IMR-90 (cell line): ENCODE data around the gene CEBPB. TPM values are rescaled to one million over a fixed set of nuclear protein-coding genes. Genes with fewer than 3 reads are reported as not detected.

Experiments used
- ATAC-seq: fragments of 200-7000 bp; cut with Tn5 transposase; 2 replicates; pipeline ENCODE4 v1.9.1; 2020; ENCODE audit warnings: low read depth, mild to moderate bottlenecking, moderate library complexity
- BruUV-seq: library from RNA; stranded (reverse); fragments of 400-500 nt; replicated peaks from 2 replicates; lab custom pipeline; 2021; lab: Mats Ljungman, UMichigan
- CTCF ChIA-PET: fragments of 300-600 bp; formaldehyde crosslinking; extraction: SDS; loops from one replicate; lab custom pipeline; 2021; ENCODE audit warnings: antibody characterized with exemption; lab: Yijun Ruan, JAX
- POLR2A ChIA-PET: fragments of 300-600 bp; sonication (Branson Sonifier 250); formaldehyde crosslinking; loops from one replicate; lab custom pipeline; 2022; ENCODE audit warnings: antibody characterized with exemption; ENCODE audit not compliant: unreplicated experiment; lab: Charles Lee
- DNase-seq: peaks from one replicate; pipeline ENCODE4 v3.0.0; 2013
- H2AFZ ChIP-seq: replicated peaks from 2 replicates; pipeline ENCODE3; 2013; ENCODE audit warnings: low read length, mild to moderate bottlenecking; ENCODE audit not compliant: poor library complexity
- H2AK5ac ChIP-seq: 2 replicates; pipeline ENCODE4 v1.6.1; 2013; ENCODE audit warnings: low read depth, low read length, inconsistent platforms
- H2AK9ac ChIP-seq: replicated peaks from 2 replicates; pipeline ENCODE3; 2013; ENCODE audit warnings: mild to moderate bottlenecking, low read depth, low read length, moderate library complexity; ENCODE audit not compliant: poor library complexity
- H2BK120ac ChIP-seq: 2 replicates; pipeline ENCODE4 v1.6.1; 2013; ENCODE audit warnings: low read depth, low read length, inconsistent platforms
- H2BK15ac ChIP-seq: 3 replicates; pipeline ENCODE4 v1.6.1; 2013; ENCODE audit warnings: low read depth, low read length, inconsistent platforms
- H2BK20ac ChIP-seq: 2 replicates; pipeline ENCODE4 v1.6.1; 2013; ENCODE audit warnings: low read depth, mild to moderate bottlenecking, inconsistent platforms, low read length, moderate library complexity
- H2BK5ac ChIP-seq: 2 replicates; pipeline ENCODE4 v1.6.1; 2013; ENCODE audit warnings: mild to moderate bottlenecking, low read depth, low read length, inconsistent platforms; ENCODE audit not compliant: poor library complexity, severe bottlenecking
- H3K14ac ChIP-seq: replicated peaks from 2 replicates; pipeline ENCODE4 v1.6.1; 2013; ENCODE audit warnings: low read depth, low read length, inconsistent platforms
- H3K18ac ChIP-seq: 2 replicates; pipeline ENCODE4 v1.6.1; 2013; ENCODE audit warnings: low read depth, low read length, control low read depth
- H3K23ac ChIP-seq: 2 replicates; pipeline ENCODE4 v1.6.1; 2013; ENCODE audit warnings: low read depth, low read length, inconsistent platforms
- H3K27ac ChIP-seq: 2 replicates; pipeline ENCODE4 v1.5.1; 2013; ENCODE audit warnings: mild to moderate bottlenecking, control low read depth, low read length; ENCODE audit not compliant: insufficient read depth
- H3K27me3 ChIP-seq: 2 replicates; pipeline ENCODE4 v1.6.1; 2013; ENCODE audit warnings: low read length; ENCODE audit not compliant: control insufficient read depth, insufficient read depth
- H3K36me3 ChIP-seq: 2 replicates; pipeline ENCODE4 v1.6.1; 2013; ENCODE audit warnings: low read length, mixed read lengths; ENCODE audit not compliant: control insufficient read depth, insufficient read depth
- H3K4ac ChIP-seq: 2 replicates; pipeline ENCODE4 v1.6.1; 2013; ENCODE audit warnings: low read depth, low read length, inconsistent platforms
- H3K4me1 ChIP-seq: 2 replicates; pipeline ENCODE4 v1.6.1; 2013; ENCODE audit warnings: low read length, mixed read lengths; ENCODE audit not compliant: control insufficient read depth, insufficient read depth
- H3K4me2 ChIP-seq: 2 replicates; pipeline ENCODE4 v1.6.1; 2013; ENCODE audit warnings: low read depth, mild to moderate bottlenecking, control low read depth, low read length, moderate library complexity
- H3K4me3 ChIP-seq: 2 replicates; pipeline ENCODE4 v1.5.1; 2013; ENCODE audit warnings: low read depth, mild to moderate bottlenecking, control low read depth, low read length, moderate library complexity; ENCODE audit not compliant: insufficient read depth
- H3K56ac ChIP-seq: 2 replicates; pipeline ENCODE4 v1.6.1; 2013; ENCODE audit warnings: low read length, inconsistent platforms; ENCODE audit not compliant: insufficient read depth; ENCODE audit errors: extremely low read depth
- H3K79me1 ChIP-seq, 2 experiments: 2 replicates each; pipeline ENCODE4 v1.6.1; 2013; ENCODE audit warnings: low read length in 2 of 2, inconsistent platforms in 1 of 2, low read depth in 1 of 2
- H3K9ac ChIP-seq: 2 replicates; pipeline ENCODE4 v1.6.1; 2013; ENCODE audit warnings: low read depth, low read length, control low read depth
- H3K9me1 ChIP-seq: 2 replicates; pipeline ENCODE4 v1.6.1; 2013; ENCODE audit warnings: low read length, inconsistent platforms; ENCODE audit not compliant: insufficient read depth
- H3K9me3 ChIP-seq: 2 replicates; pipeline ENCODE4 v1.6.1; 2013; ENCODE audit warnings: low read length; ENCODE audit not compliant: control insufficient read depth, insufficient read depth
- H4K20me1 ChIP-seq: 2 replicates; pipeline ENCODE4 v1.6.1; 2013; ENCODE audit warnings: low read length, inconsistent platforms; ENCODE audit not compliant: insufficient read depth
- H4K5ac ChIP-seq: 2 replicates; pipeline ENCODE4 v1.6.1; 2013; ENCODE audit warnings: mild to moderate bottlenecking, low read depth, low read length, control low read depth
- H4K8ac ChIP-seq, 2 experiments: 2 replicates each; pipeline ENCODE4 v1.6.1; 2013; ENCODE audit warnings: low read depth in 2 of 2, low read length in 2 of 2, control low read depth in 1 of 2, inconsistent platforms in 1 of 2
- H4K91ac ChIP-seq: 2 replicates; pipeline ENCODE4 v1.6.1; 2013; ENCODE audit warnings: low read depth, low read length, inconsistent platforms; ENCODE audit not compliant: insufficient read depth
- BHLHE40 ChIP-seq: fragments of 150-350 bp; IDR thresholded peaks from 2 replicates; pipeline ENCODE4 v1.6.1; 2016; ENCODE audit warnings: mild to moderate bottlenecking, low read depth, low read length
- CHD1 ChIP-seq: IDR thresholded peaks from 2 replicates; pipeline ENCODE4 v1.6.1; 2012; ENCODE audit warnings: low read depth, low read length, improper control_type of control experiment
- CTCF ChIP-seq: conservative IDR thresholded peaks from 2 replicates; pipeline ENCODE4 v1.5.1; 2012; ENCODE audit warnings: mild to moderate bottlenecking, low read depth, low read length, improper control_type of control experiment
- MAFK ChIP-seq: IDR thresholded peaks from 2 replicates; pipeline ENCODE4 v1.6.1; 2012; ENCODE audit warnings: low read depth, low read length, improper control_type of control experiment
- POLR2A ChIP-seq: IDR thresholded peaks from 2 replicates; pipeline ENCODE4 v1.6.1; 2012; ENCODE audit warnings: mild to moderate bottlenecking, low read depth, low read length
- RAD21 ChIP-seq: IDR thresholded peaks from 2 replicates; pipeline ENCODE4 v1.6.1; 2012; ENCODE audit warnings: low read length, improper control_type of control experiment
- RCOR1 ChIP-seq: IDR thresholded peaks from 2 replicates; pipeline ENCODE4 v1.6.1; 2012; ENCODE audit warnings: mild to moderate bottlenecking, low read length, improper control_type of control experiment; ENCODE audit not compliant: insufficient replicate concordance
- WGBS, 2 experiments: methylation state at CpG; one replicate each; pipeline versions ENCODE4 v1.1.5 to v1.1.7; 2013; ENCODE audit warnings: missing lambda C conversion rate in 2 of 2; ENCODE audit not compliant: insufficient read length in 1 of 2; ENCODE audit errors: extremely low coverage in 2 of 2; 5-methylcytosine and 5-hydroxymethylcytosine counted together
- dilution Hi-C: fragments of 300-500 bp; cut with HindIII; formaldehyde crosslinking; loops from one replicate; pipeline ENCODE4 v1.14.3; 2018; ENCODE audit warnings: low sequenced_read_pairs; ENCODE audit not compliant: unreplicated experiment
- in situ Hi-C: fragments of 300-500 bp; cut with MboI; formaldehyde crosslinking; loops from 3 replicates; pipeline ENCODE4 v1.14.3; 2019; ENCODE audit warnings: low sequenced_read_pairs, inconsistent platforms, mixed read lengths
- intact Hi-C: fragments of 100-400 bp; cut with micrococcal nuclease; formaldehyde crosslinking; loops from 2 replicates; pipeline ENCODE4 v1.10.0; 2022
- polyA plus RNA-seq, 3 experiments: library from polyadenylated mRNA; depleted of rRNA; stranded (reverse); fragments of >200 nt; gene quantifications; 2 replicates each; pipeline ENCODE4 v1.2.3, GENCODE V29; 2012; ENCODE audit warnings: low replicate concordance in 1 of 3
- total RNA-seq: library from RNA; depleted of rRNA; stranded (reverse); fragments of >200 nt; gene quantifications from 2 replicates; pipeline ENCODE4 v1.2.3, GENCODE V29; 2012
- TF ChIP-seq, protein P1 (sequence below): fragments of 150-350 bp; IDR thresholded peaks from 2 replicates; pipeline ENCODE4 v1.6.1; 2017; ENCODE audit warnings: mild to moderate bottlenecking, antibody characterized with exemption, low read length, low read depth

Gene CEBPB
- total and polyA plus RNA-seq, 2 of the 4 experiments (the other 2 are of a cell fraction), result 3.4 to 17.4 TPM

- no peak overlapping the region for H2AFZ ChIP-seq
- no peak for ATAC-seq
- no peak overlapping the region for H4K5ac ChIP-seq
- H4K20me1 ChIP-seq, result peaks cover 68% of the 10 kb centered on the region
- H2BK120ac ChIP-seq, result no peak overlapping the region
- no peak overlapping the region for H2AK9ac ChIP-seq
- no TSS peak for BruUV-seq
- no peaks in the 10 kb centered on the region for H3K27me3 ChIP-seq
- H4K91ac ChIP-seq, result no peak overlapping the region
- H2BK5ac ChIP-seq, result peak overlapping the region; percentile 26
- no peaks in the 10 kb centered on the region for H3K9me3 ChIP-seq
- no peak overlapping the region for H3K27ac ChIP-seq
- no peak overlapping the region for H3K23ac ChIP-seq
- peaks cover 28% of the 10 kb centered on the region for H3K4me1 ChIP-seq
- ChIA-PET CTCF (interaction anchor here (0.7 kb wide), 1 partner anchor 10 kb away, joined by 4 read pairs; no protein-coding TSS in a partner anchor), POLR2A (no interaction called here)
- no peak overlapping the region for H3K4me2 ChIP-seq
- TF ChIP-seq BHLHE40, result no peak
- TF ChIP-seq MAFK, result no peak
- TF ChIP-seq RAD21, result no peak
- TF ChIP-seq CHD1, result no peak
- TF ChIP-seq, protein P1, sequence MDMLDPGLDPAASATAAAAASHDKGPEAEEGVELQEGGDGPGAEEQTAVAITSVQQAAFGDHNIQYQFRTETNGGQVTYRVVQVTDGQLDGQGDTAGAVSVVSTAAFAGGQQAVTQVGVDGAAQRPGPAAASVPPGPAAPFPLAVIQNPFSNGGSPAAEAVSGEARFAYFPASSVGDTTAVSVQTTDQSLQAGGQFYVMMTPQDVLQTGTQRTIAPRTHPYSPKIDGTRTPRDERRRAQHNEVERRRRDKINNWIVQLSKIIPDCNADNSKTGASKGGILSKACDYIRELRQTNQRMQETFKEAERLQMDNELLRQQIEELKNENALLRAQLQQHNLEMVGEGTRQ, result no peak
- TF ChIP-seq POLR2A, result no peak
- TF ChIP-seq RCOR1, result no peak
- TF ChIP-seq CTCF, result no peak
- peaks cover 41 to 83% of the 10 kb centered on the region in 2 experiments for H3K79me1 ChIP-seq
- H3K4ac ChIP-seq, result peak overlapping the region; percentile 1; the same call in 1 of the 2 replicates
- H3K14ac ChIP-seq, result no peak overlapping the region
- no peak overlapping the region for H3K56ac ChIP-seq
- H2BK20ac ChIP-seq, result no peak overlapping the region
- no peak overlapping the region for H3K4me3 ChIP-seq
- peaks cover 33% of the 10 kb centered on the region for H3K9me1 ChIP-seq
- H3K36me3 ChIP-seq, result peaks cover 55% of the 10 kb centered on the region
- in situ Hi-C loops (no loop called here), intact Hi-C loops (no loop called here), dilution Hi-C loops (no loop called here)
- H3K9ac ChIP-seq, result no peak overlapping the region
- no peak overlapping the region for H4K8ac ChIP-seq
- no peak overlapping the region for H2BK15ac ChIP-seq
- 50% methylated on average over 2 of the region's 12 CpGs; no CpG with 5 or more reads in 1 of the 2 experiments for WGBS, 2 experiments
- no peak overlapping the region for H3K18ac ChIP-seq
- DNase-seq, result no peak
- H2AK5ac ChIP-seq, result no peak overlapping the region
Observed at GRCh38 chr20:50141811-50142561, 48.6 kb upstream of the CEBPB start.
